Hepatocyte (in vitro differentiated cells): ENCODE results near the gene IRF1. TPM values are rescaled to one million over a fixed set of nuclear protein-coding genes. Genes with fewer than 3 reads are reported as not detected.

Experiments
- DNase-seq: peaks from one replicate; pipeline ENCODE4 v3.0.0-alpha.2; 2016; ENCODE audit warnings: low spot score
- H2AFZ ChIP-seq: fragments of 200-600 bp; sonication (generic); 2 replicates; pipeline ENCODE4 v1.6.0; 2016; ENCODE audit warnings: antibody characterized with exemption, mild to moderate bottlenecking
- H3K27ac ChIP-seq: fragments of 200-600 bp; sonication (generic); 2 replicates; pipeline ENCODE4 v1.5.1; 2016; ENCODE audit warnings: mild to moderate bottlenecking
- H3K27me3 ChIP-seq: fragments of 200-600 bp; sonication (generic); 2 replicates; pipeline ENCODE4 v1.6.1; 2016
- H3K36me3 ChIP-seq: fragments of 200-600 bp; sonication (generic); replicated peaks from 2 replicates; pipeline ENCODE4 v1.5.1; 2016; ENCODE audit warnings: low read depth; ENCODE audit not compliant: insufficient read depth
- H3K4me1 ChIP-seq: fragments of 200-600 bp; sonication (generic); 2 replicates; pipeline ENCODE4 v1.5.1; 2016; ENCODE audit warnings: mild to moderate bottlenecking, moderate library complexity; ENCODE audit not compliant: insufficient read depth
- H3K4me2 ChIP-seq: fragments of 200-600 bp; sonication (generic); 2 replicates; pipeline ENCODE4 v1.6.0; 2016
- H3K4me3 ChIP-seq: fragments of 200-600 bp; sonication (generic); 2 replicates; pipeline ENCODE4 v1.5.1; 2016; ENCODE audit warnings: mild to moderate bottlenecking
- H3K79me2 ChIP-seq: fragments of 200-600 bp; sonication (generic); 2 replicates; pipeline ENCODE4 v1.6.0; 2017; ENCODE audit warnings: mild to moderate bottlenecking
- H3K9me2 ChIP-seq: fragments of 200-600 bp; sonication (generic); replicated peaks from 2 replicates; pipeline ENCODE4 v1.6.0; 2017; ENCODE audit warnings: mild to moderate bottlenecking; ENCODE audit not compliant: insufficient read depth
- H3K9me3 ChIP-seq: fragments of 200-600 bp; sonication (generic); 2 replicates; pipeline ENCODE4 v1.5.1; 2016; ENCODE audit warnings: low read depth, mild to moderate bottlenecking
- H4K20me1 ChIP-seq: fragments of 200-600 bp; sonication (generic); 2 replicates; pipeline ENCODE4 v1.6.0; 2016; ENCODE audit warnings: mild to moderate bottlenecking; ENCODE audit not compliant: insufficient read depth, poor library complexity, severe bottlenecking
- CTCF ChIP-seq: fragments of 200-600 bp; sonication (generic); IDR thresholded peaks from 2 replicates; pipeline ENCODE4 v1.5.1; 2016; ENCODE audit warnings: antibody characterized with exemption, mild to moderate bottlenecking; ENCODE audit not compliant: poor library complexity
- EZH2 ChIP-seq: fragments of 200-600 bp; sonication (generic); IDR thresholded peaks from 2 replicates; pipeline ENCODE4 v1.6.1; 2016; ENCODE audit warnings: antibody characterized with exemption, mild to moderate bottlenecking, borderline replicate concordance
- EZH2phosphoT487 ChIP-seq: fragments of 200-600 bp; sonication (generic); IDR thresholded peaks from one replicate; pipeline ENCODE4 v1.6.1; 2018; ENCODE audit warnings: antibody characterized with exemption, mild to moderate bottlenecking, low read depth, moderate library complexity; ENCODE audit not compliant: unreplicated experiment, severe bottlenecking
- WGBS: methylation state at CpG from one replicate; pipeline ENCODE4 v1.1.6; 2016; ENCODE audit warnings: low lambda C conversion rate; ENCODE audit errors: missing lambda C conversion rate; 5-methylcytosine and 5-hydroxymethylcytosine counted together
- polyA plus RNA-seq: library from polyadenylated mRNA; unstranded; fragments of >200 nt; fragmentation: Nextera tagmentation; extraction: Ambion mirVana; gene quantifications from 2 replicates; pipeline ENCODE4 v1.2.1, GENCODE V29; 2016
- total RNA-seq: library from RNA; depleted of rRNA; stranded (reverse); fragments of >200 nt; gene quantifications from 2 replicates; pipeline ENCODE4 v1.2.3, GENCODE V29; 2014

Gene IRF1
- total and polyA plus RNA-seq, 2 experiments from 2014 or later: 30.9 to 35.8 TPM

- Histone ChIP-seq H3K4me1 (peaks cover 25% of the 10 kb centered on the region), H3K36me3 (no peaks in the 10 kb centered on the region), H3K9me3 (no peaks in the 10 kb centered on the region), H3K27ac (peak overlapping the region; percentile 63), H3K79me2 (no peaks in the 10 kb centered on the region), H3K4me2 (no peak overlapping the region), H3K27me3 (no peaks in the 10 kb centered on the region), H3K9me2 (no peaks in the 10 kb centered on the region), H2AFZ (no peak overlapping the region), H4K20me1 (no peaks in the 10 kb centered on the region), H3K4me3 (no peak overlapping the region)
- TF ChIP-seq EZH2phosphoT487: no peak
- no peak for TF ChIP-seq CTCF
- no peak for TF ChIP-seq EZH2
- peak; percentile 2 for DNase-seq
- 75% methylated on average over 4 of the region's 4 CpGs for WGBS
These were observed 14.2 kb upstream of the IRF1 start for GRCh38 chr5:132504746-132505145.

- TF ChIP-seq CTCF: no peak
- no peak for TF ChIP-seq EZH2phosphoT487
- no peak for TF ChIP-seq EZH2
- no peaks in the 10 kb centered on the region for H3K27me3 ChIP-seq
- H3K4me1 ChIP-seq: peaks cover 25% of the 10 kb centered on the region
- no peaks in the 10 kb centered on the region for H4K20me1 ChIP-seq
- no peak overlapping the region for H2AFZ ChIP-seq
- WGBS: 84% methylated on average over 4 of the region's 4 CpGs
- H3K9me3 ChIP-seq: no peaks in the 10 kb centered on the region
- no peaks in the 10 kb centered on the region for H3K9me2 ChIP-seq
- no peak overlapping the region for H3K4me3 ChIP-seq
- no peaks in the 10 kb centered on the region for H3K36me3 ChIP-seq
- no peak for DNase-seq
- H3K4me2 ChIP-seq: no peak overlapping the region
- no peaks in the 10 kb centered on the region for H3K79me2 ChIP-seq
- H3K27ac ChIP-seq: no peak overlapping the region
These were observed 12.7 kb upstream of the IRF1 start for GRCh38 chr5:132503244-132503643.

DNA sequence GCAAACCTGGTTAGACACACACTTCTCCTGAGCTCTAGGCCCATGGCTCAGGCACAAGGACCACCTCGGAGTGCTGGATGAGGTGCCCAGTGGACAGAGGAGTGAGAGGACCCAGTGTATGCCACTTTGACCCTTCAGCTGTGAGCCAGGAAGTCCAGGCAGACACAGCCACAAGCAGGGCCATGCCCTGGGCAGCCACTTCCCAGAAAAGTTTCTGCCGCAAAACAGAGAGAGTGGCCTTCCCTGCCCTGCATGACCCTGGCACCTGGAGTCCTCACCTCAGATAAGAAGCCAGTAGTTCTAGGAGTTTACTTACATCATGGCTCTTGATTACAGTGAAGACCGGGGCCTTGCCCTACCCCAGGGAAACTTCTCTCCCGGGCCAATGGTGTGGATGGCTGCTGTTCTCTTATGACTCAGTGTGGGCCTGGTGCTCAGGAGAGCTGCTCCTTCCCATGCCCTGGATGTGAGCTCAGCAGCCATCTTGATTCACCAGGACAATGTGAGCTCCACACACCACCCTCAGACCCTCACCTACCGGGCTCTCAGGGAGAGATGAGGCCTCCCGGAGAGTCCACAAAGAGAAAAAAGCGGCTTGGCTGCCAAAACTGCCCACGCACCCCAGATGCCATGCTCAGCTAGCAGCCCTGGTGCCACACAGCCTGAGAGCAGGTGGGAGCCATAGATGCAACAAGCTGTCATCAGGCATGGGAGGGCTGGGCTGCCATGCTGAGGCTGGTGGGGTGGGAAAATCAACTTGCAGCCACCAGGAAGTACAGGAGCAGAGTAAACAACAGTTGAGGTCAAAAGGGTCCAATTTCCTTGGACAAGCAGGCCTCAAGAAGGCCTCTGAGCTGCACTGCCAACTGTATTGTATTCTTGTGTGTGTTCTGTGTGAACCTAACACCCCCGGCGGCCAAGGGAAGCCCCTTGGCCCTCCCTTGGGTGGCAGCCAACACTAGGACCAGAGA is 11.7 kb upstream of the IRF1 start:
- Histone ChIP-seq H3K79me2 (no peaks in the 10 kb centered on the region), H3K4me1 (peaks cover 35% of the 10 kb centered on the region), H3K27me3 (no peaks in the 10 kb centered on the region), H4K20me1 (no peaks in the 10 kb centered on the region), H3K9me3 (no peaks in the 10 kb centered on the region), H3K4me2 (no peak overlapping the region), H2AFZ (no peak overlapping the region), H3K4me3 (no peak overlapping the region), H3K9me2 (no peaks in the 10 kb centered on the region), H3K36me3 (no peaks in the 10 kb centered on the region), H3K27ac (peak overlapping the region; percentile 79)
- WGBS: 84% methylated on average over 10 of the region's 10 CpGs
- no peak for TF ChIP-seq CTCF
- TF ChIP-seq EZH2: no peak
- no peak for TF ChIP-seq EZH2phosphoT487
- DNase-seq: peak; percentile 37
